ENCODE results near the gene KRTAP5-1.

GRCh38 chr11:1629326-1630185 is 44.5 kb upstream of the KRTAP5-1 start, which contains the start of gene KRTAP5-5:
- TF ChIP-seq CTCF (IDR thresholded peaks at IDR 0.05; ENCODE audit: insufficient read depth, low read length) = no peak
- TF ChIP-seq REST (IDR thresholded peaks at IDR 0.05; ENCODE audit: insufficient replicate concordance, low read depth) = no peak
